GM12878 (cell line): ENCODE results near the gene EYA2.

Source experiments
- ATF7 ChIP-seq: fragments of 450-650 bp; IDR thresholded peaks from 2 replicates; pipeline ENCODE4 v1.6.1; 2016; ENCODE audit warnings: low read depth, mild to moderate bottlenecking
- CHD2 ChIP-seq: IDR thresholded peaks from 2 replicates; pipeline ENCODE4 v1.6.1; 2011; ENCODE audit warnings: low read depth, low read length, improper control_type of control experiment, borderline replicate concordance
- CTCF ChIP-seq, 3 experiments: IDR thresholded peaks in 2 of 3; conservative IDR thresholded peaks in 1 of 3; 2 replicates each; pipeline ENCODE4 v1.5.1; 2011; ENCODE audit warnings: low read depth in 3 of 3, low read length in 3 of 3, mild to moderate bottlenecking in 3 of 3, control low read depth in 2 of 3, moderate library complexity in 2 of 3, inconsistent platforms in 1 of 3, mixed read lengths in 1 of 3; ENCODE audit not compliant: control insufficient read depth in 2 of 3, insufficient read depth in 1 of 3; ENCODE audit errors: extremely low read depth in 1 of 3
- ELK1 ChIP-seq: IDR thresholded peaks from 2 replicates; pipeline ENCODE4 v1.6.1; 2012; ENCODE audit warnings: low read depth, low read length, improper control_type of control experiment
- EZH2 ChIP-seq: IDR thresholded peaks from 2 replicates; pipeline ENCODE4 v1.6.1; 2012; ENCODE audit warnings: low read depth, mild to moderate bottlenecking, control low read depth, inconsistent platforms, low read length, borderline replicate concordance; ENCODE audit not compliant: control insufficient read depth
- FOS ChIP-seq: IDR thresholded peaks from 3 replicates; pipeline ENCODE4 v1.6.1; 2011; ENCODE audit warnings: borderline replicate concordance; ENCODE audit not compliant: insufficient read length; ENCODE audit errors: extremely low read depth
- KAT2A ChIP-seq: conservative IDR thresholded peaks from 2 replicates; pipeline ENCODE4 v1.6.1; 2011; ENCODE audit warnings: low read depth, low read length; ENCODE audit not compliant: control insufficient read depth
- NR2C2 ChIP-seq: IDR thresholded peaks from 2 replicates; pipeline ENCODE4 v1.6.1; 2011; ENCODE audit warnings: borderline replicate concordance, low read depth; ENCODE audit not compliant: control insufficient read depth, insufficient read length
- POLR2AphosphoS5 ChIP-seq: IDR thresholded peaks from 2 replicates; pipeline ENCODE4 v1.6.1; 2011; ENCODE audit warnings: mild to moderate bottlenecking, low read length, inconsistent platforms
- RCOR1 ChIP-seq: conservative IDR thresholded peaks from 2 replicates; pipeline ENCODE4 v1.6.1; 2012; ENCODE audit warnings: low read depth, low read length, improper control_type of control experiment
- SIX5 ChIP-seq: IDR thresholded peaks from 2 replicates; pipeline ENCODE4 v1.6.1; 2011; ENCODE audit warnings: mild to moderate bottlenecking, low read depth, low read length, moderate library complexity; ENCODE audit not compliant: severe bottlenecking
- SMC3 ChIP-seq: IDR thresholded peaks from 2 replicates; pipeline ENCODE4 v1.6.1; 2011; ENCODE audit warnings: low read length, improper control_type of control experiment, borderline replicate concordance
- TAF1 ChIP-seq: IDR thresholded peaks from 2 replicates; pipeline ENCODE4 v1.6.1; 2011; ENCODE audit warnings: mild to moderate bottlenecking, low read depth, low read length, borderline replicate concordance
- ZNF274 ChIP-seq: IDR thresholded peaks from one replicate; pipeline ENCODE4 v1.8.0; 2011; ENCODE audit not compliant: insufficient read length, insufficient read depth

GRCh38 chr20:47191956-47192355 lies 297.3 kb downstream of the EYA2 start:
- TF ChIP-seq SMC3 (no peak), FOS (no peak), POLR2AphosphoS5 (no peak), CTCF (IDR thresholded peaks at IDR 0.05 in 2 of 3, conservative IDR thresholded peaks at IDR 0.05 in 1 of 3; ENCODE audit: control insufficient read depth in 2 of 3, extremely low read depth in 1 of 3, insufficient read depth in 1 of 3, low read depth in 3 of 3, low read length in 3 of 3) (no peak), KAT2A (no peak), ELK1 (no peak), SIX5 (no peak), ZNF274 (no peak), TAF1 (no peak), CHD2 (no peak), RCOR1 (no peak), EZH2 (no peak), ATF7 (no peak), NR2C2 (no peak)
